ENCODE results near the gene MMS19.
A peak's percentile ranks its signal among the peaks of the same experiment; 100 is the strongest.
"Not testable (repeated sequence)": the region's sequence is repeated elsewhere in the genome, so short reads cannot be mapped to it uniquely, and the experiment has no call there.

MMS19 gene

DNA sequence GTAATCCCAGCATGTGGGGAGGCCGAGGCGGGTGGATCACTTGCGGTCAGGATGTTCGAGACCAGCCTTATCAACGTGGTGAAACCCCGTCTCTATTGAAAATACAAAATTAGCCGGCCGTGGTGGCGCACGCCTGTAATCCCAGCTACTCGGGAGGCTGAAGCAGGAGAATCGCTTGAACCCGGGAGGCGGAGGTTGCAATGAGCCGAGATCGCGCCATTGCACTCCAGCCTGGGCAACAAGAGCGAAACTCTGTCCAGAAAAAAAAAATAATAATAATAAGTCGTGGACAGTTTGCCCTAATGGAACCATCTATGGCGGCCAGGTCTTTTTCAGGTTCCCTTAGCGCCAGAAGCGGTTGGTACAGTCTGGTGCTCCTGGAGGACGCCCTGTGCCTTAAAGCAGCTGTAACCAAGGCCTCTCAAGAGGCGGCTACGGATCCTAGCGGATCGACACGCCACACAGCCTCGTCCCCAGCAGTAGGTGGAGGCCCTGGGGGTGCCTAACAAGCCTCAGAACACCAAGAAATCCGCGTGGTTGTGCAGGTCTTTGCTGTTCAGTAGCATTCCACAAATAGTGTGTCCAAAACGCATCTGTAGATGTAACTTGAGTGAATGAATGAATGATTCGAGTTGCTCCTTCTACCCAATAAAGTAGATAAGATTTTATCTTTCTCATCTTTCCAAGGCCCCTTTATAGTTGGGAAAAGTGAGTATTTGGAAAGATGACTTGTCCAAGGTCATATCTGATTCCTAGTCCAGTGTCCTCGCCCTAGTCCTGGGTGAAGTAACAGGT, 71.2 kb downstream of the MMS19 start:
- Histone ChIP-seq H3K9me2 (replicated peaks; ENCODE audit: insufficient read depth, low read length) (no peaks in the 10 kb centered on the region), H3K9ac (ENCODE audit: low read length) (peak overlapping the region; percentile 95), H3K27ac (ENCODE audit: low read depth, low read length) (peak overlapping the region; percentile 62), H4K20me1 (ENCODE audit: low read depth, low read length) (peaks cover 9% of the 10 kb centered on the region), H3K4me3 (ENCODE audit: insufficient read depth, low read length, poor library complexity, severe bottlenecking) (peak overlapping the region; percentile 83), H3K79me2 (ENCODE audit: insufficient read depth, low read length) (peaks cover 42% of the 10 kb centered on the region), H3K9me3 (ENCODE audit: insufficient read depth, low read length) (no peaks in the 10 kb centered on the region), H3K4me2 (ENCODE audit: low read depth, low read length, poor library complexity, severe bottlenecking) (peak overlapping the region; percentile 92), H3K27me3 (ENCODE audit: low read length) (no peaks in the 10 kb centered on the region), H3F3A (ENCODE audit: insufficient read depth) (peaks cover 23% of the 10 kb centered on the region), H3K36me3 (ENCODE audit: low read length) (peaks cover 21% of the 10 kb centered on the region), H2AFZ (ENCODE audit: low read depth, low read length, severe bottlenecking) (no peak overlapping the region)
- TF ChIP-seq, protein P1, sequence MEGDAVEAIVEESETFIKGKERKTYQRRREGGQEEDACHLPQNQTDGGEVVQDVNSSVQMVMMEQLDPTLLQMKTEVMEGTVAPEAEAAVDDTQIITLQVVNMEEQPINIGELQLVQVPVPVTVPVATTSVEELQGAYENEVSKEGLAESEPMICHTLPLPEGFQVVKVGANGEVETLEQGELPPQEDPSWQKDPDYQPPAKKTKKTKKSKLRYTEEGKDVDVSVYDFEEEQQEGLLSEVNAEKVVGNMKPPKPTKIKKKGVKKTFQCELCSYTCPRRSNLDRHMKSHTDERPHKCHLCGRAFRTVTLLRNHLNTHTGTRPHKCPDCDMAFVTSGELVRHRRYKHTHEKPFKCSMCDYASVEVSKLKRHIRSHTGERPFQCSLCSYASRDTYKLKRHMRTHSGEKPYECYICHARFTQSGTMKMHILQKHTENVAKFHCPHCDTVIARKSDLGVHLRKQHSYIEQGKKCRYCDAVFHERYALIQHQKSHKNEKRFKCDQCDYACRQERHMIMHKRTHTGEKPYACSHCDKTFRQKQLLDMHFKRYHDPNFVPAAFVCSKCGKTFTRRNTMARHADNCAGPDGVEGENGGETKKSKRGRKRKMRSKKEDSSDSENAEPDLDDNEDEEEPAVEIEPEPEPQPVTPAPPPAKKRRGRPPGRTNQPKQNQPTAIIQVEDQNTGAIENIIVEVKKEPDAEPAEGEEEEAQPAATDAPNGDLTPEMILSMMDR (IDR thresholded peaks at IDR 0.05; ENCODE audit: insufficient read depth, low read length, poor library complexity, severe bottlenecking) = no peak
- TF ChIP-seq EZH2phosphoT487 (conservative IDR thresholded peaks at IDR 0.05; ENCODE audit: low read length) = no peak

DNA sequence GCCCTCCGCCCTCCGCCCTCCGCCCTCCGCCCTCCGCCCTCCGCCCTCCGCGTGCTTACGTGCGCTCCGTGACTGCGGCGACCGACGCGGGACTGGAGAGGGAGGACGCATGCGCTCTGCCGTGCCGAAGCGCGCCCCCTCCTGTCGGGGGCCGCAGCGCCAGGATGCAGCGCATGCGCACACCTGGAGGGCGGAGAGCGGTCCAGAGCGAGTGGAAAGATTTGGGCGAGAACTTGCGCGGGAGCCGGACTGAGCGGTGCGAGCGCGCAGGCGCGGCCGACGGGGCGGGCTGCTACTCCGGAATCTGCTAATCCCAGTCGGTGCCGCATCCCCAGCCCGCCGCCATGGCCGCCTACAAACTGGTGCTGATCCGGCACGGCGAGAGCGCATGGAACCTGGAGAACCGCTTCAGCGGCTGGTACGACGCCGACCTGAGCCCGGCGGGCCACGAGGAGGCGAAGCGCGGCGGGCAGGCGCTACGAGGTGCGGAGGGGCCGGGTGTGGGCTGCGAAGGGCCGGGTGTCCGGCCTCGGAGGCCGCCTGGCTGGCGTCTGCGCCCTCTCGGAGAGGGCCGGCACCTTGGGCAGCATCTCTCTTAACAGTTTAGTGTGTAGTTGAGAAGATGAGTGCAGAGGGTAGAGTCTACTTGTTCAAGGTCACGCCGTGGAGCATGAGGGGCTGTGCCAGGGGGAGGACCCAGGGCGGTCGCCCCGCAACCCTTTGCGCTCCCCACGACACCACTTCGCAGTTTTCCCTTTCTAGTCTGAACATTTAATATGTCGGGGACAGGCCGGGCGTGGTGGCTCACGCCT, 72.1 kb downstream of the MMS19 start, which contains the start of gene PGAM1:
Gene PGAM1 (plus strand): TSS at position 228 of the 812 bp plus-strand sequence. CDS start 117 bp downstream, at position 345.
- Histone ChIP-seq H4K20me1 (ENCODE audit: low read depth, low read length) (peaks cover 9% of the 10 kb centered on the region), H3K9ac (ENCODE audit: low read length) (peak within 1 kb of the TSS; percentile 95), H3K4me3 (ENCODE audit: insufficient read depth, low read length, poor library complexity, severe bottlenecking) (peak within 1 kb of the TSS; percentile 83), H3K36me3 (ENCODE audit: low read length) (peaks cover 17% of the 10 kb centered on the region), H3K27me3 (ENCODE audit: low read length) (no peaks in the 10 kb centered on the region), H3F3A (ENCODE audit: insufficient read depth) (peaks cover 15% of the 10 kb centered on the region), H3K9me3 (ENCODE audit: insufficient read depth, low read length) (no peaks in the 10 kb centered on the region), H3K4me2 (ENCODE audit: low read depth, low read length, poor library complexity, severe bottlenecking) (peak within 1 kb of the TSS; percentile 92), H3K27ac (ENCODE audit: low read depth, low read length) (peak within 1 kb of the TSS; percentile 62), H3K79me2 (ENCODE audit: insufficient read depth, low read length) (peaks cover 42% of the 10 kb centered on the region), H2AFZ (ENCODE audit: low read depth, low read length, severe bottlenecking) (peak within 1 kb of the TSS; percentile 69), H3K9me2 (replicated peaks; ENCODE audit: insufficient read depth, low read length) (no peaks in the 10 kb centered on the region)
- TF ChIP-seq EZH2phosphoT487 (conservative IDR thresholded peaks at IDR 0.05; ENCODE audit: low read length) = no peak
- TF ChIP-seq, protein P1 (IDR thresholded peaks at IDR 0.05; ENCODE audit: insufficient read depth, low read length, poor library complexity, severe bottlenecking) = peak; percentile 57

DNA sequence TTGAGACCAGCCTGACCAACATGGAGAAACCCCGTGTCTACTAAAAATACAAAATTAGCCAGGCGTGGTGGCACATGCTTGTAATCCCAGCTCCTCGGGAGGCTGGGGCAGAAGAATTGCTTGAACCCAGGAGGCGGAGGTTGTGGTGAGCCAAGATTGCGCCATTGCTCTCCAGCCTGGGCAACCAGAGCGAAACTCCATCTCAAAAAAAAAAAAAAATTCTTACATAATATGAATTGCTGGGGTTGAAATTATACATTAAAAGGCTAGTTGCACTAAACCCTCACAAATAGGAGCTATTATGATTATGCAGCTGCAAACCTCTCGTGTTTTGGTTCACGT, 74.5 kb downstream of the MMS19 start:
- not testable (repeated sequence) for H3K9me2 ChIP-seq (replicated peaks; ENCODE audit: insufficient read depth, low read length); H4K20me1 ChIP-seq (ENCODE audit: low read depth, low read length); H2AFZ ChIP-seq (ENCODE audit: low read depth, low read length, severe bottlenecking); H3K36me3 ChIP-seq (ENCODE audit: low read length); H3F3A ChIP-seq (ENCODE audit: insufficient read depth); H3K9me3 ChIP-seq (ENCODE audit: insufficient read depth, low read length); H3K4me3 ChIP-seq (ENCODE audit: insufficient read depth, low read length, poor library complexity, severe bottlenecking); H3K27ac ChIP-seq (ENCODE audit: low read depth, low read length); H3K27me3 ChIP-seq (ENCODE audit: low read length); H3K4me2 ChIP-seq (ENCODE audit: low read depth, low read length, poor library complexity, severe bottlenecking)
- Histone ChIP-seq H3K9ac (ENCODE audit: low read length) (0 out of 2 replicates have a peak overlapping the region, but pooled peaks have one; percentile 77), H3K79me2 (ENCODE audit: insufficient read depth, low read length) (peaks cover 26% of the 10 kb centered on the region)

Measured in SU-DHL-6 (cell line).